ENCODE results near the gene TFR2.

DNA sequence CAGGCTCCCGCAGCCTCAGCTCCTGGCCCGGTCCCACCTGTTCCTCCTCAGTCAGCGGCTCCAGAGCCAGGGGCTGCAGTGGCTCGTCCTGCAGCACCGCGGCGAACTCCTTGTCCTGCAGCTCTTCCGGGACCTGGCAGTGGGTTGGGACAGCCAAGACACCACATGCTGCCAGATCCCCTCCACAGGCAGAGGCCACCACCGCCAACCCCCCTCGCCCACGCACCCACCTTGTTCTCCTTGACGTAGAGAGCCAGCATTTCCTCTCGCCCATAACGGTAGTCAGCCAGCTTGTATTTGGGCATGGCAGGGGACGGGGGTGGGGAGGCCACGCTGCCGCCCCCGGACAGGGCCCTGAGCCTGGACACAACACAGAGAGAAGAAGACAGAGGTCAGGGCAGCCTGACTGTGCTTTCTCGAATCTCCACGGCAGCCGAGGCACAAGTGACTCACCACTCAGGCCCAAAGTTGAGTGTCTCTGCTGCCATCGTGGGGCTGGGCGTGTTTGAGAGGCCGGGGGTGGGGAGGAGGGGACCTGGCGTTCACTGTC is 46.5 kb upstream of the TFR2 start:
- TF ChIP-seq CTCF (IDR thresholded peaks at IDR 0.05) (no peak), POLR2A (IDR thresholded peaks at IDR 0.05) (no peak)

Data from Peyer's patch (tissue), 4 donors.